Activated naive CD8-positive, alpha-beta T cell treated with anti-CD3 and anti-CD28 coated beads, Interleukin-2, amount 50 U/mL, for 16 hours (primary cell): ENCODE measurements around the gene TRAF3IP1.
"Not testable (repeated sequence)": the region's sequence is repeated elsewhere in the genome, so short reads cannot be mapped to it uniquely, and the experiment has no call there.

Experiments used
- DNase-seq: peaks from one replicate; pipeline ENCODE4 v3.0.0-alpha.2; 2020; ENCODE audit warnings: low read depth, low spot score

TRAF3IP1 gene

GRCh38 chr2:238308177-238308576 lies 12.1 kb upstream of the TRAF3IP1 start:
- DNase-seq: no peak

- not testable (repeated sequence) for DNase-seq
Observed at GRCh38 chr2:238310721-238311120, 9.6 kb upstream of the TRAF3IP1 start.

DNA sequence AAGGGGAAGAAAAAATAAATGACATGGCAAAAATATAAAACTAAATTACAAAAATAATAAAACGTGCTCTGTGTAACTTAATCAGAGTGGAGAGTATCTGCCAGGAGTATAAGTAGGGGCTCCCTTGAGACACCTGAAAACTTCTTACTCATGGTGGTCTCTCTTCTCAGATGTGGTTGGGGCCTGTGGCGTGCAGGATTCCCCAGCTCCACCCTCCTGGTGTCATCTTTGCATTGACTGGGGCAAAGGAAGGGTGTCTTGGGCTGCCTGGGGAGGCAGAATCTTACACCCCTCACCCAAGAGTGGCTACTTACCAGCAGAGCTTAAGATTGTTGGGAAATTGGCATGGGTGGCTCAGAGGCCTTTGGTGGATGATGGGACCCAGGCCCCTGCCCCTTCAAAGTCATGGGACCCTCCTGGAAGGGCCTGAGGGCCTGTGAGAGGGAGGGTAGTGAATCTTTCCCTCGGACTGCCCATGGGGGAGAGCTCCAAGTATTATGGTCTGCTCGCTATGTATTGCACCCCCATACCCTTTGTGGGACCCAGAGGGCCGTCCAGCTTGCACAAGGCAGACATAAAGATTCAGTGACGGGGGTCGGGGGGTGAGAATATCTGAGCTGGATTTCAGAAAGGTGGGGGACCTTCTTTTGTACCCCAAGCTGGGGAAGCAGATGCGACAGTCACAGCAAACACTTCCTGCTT lies 6.9 kb upstream of the TRAF3IP1 start:
- no peak for DNase-seq

DNA sequence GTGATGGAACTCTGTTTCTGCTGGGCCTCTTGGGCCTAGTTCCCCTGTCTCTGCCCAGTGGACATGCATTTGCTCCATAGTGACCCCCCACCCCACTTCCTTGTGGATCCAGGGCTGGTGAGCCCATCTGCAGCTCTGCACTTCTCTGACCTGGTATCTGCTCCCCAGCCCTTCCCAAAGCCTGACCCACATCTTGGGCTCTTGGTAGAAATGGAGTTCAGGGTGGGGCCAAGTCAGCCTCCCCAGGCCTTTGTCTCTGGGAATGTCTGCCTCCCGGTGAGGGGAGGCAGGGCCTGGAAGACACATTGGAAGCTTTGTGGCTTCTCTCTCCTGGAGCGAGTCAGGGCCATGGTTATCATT lies 6.3 kb upstream of the TRAF3IP1 start:
- no peak for DNase-seq

GRCh38 chr2:238314576-238314975 lies 5.7 kb upstream of the TRAF3IP1 start:
- no peak for DNase-seq

DNA sequence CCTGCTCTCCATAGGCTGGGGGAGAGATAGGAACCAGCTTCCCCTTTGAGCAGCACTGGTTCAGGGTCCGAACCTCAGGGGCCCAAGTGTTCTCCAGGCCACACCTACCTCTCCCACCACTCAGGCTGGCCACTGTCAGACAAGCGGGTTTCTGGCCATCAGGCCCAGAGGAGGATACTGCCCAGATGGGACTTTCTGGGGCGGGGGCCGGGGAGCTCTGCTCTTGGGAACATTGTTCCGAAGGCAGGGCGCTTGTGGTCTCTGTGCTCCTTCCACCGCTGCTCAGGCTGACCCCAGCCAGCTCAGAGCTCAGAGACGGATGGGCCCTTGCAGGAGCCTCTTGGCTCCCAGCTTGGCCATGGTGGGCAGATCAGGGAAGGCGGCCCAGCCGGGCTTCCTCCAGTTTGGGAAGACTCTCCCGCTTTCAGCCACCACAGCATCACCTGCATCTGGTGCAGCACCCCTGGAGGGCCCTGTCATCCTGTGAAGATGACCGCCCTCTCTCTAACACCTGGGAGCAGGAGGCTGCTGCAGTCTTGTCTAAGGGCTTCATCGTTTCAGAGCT lies 5.2 kb upstream of the TRAF3IP1 start:
- no peak for DNase-seq

DNA sequence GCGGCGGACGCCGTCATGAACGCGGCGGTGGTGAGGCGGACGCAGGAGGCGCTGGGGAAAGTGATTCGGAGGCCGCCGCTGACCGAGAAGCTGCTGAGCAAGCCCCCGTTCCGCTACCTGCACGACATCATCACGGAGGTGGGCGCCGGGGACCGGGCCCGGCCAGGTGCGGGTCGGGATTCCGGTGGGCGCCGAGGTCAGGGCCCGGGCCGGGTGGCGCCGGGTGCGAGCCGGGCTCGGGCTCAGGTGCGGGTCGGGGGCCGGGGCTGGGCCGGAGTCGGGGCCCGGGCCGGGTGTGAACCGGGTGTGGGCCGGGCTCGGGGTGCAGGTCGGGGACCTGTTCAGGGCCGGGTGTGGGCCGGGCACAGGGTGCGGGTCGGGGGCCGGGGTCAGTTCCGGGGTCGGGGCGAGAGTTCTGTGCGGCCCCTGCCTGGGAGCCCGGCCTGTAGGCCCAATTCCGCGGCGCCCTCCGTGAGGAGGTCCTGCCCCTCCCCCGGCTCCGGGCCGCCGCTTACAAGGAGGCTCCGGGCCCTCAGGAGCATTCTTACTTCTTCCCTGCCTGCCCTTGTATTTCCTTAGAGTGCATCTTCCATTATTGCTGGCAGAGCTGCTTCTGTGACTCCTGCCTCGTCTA lies 447 bp downstream of the TRAF3IP1 start:
- DNase-seq: no peak

- DNase-seq: no peak
Observed at GRCh38 chr2:238321467-238321866, 1.1 kb downstream of the TRAF3IP1 start.

GRCh38 chr2:238322001-238322411 lies 1.7 kb downstream of the TRAF3IP1 start:
- no peak for DNase-seq

DNA sequence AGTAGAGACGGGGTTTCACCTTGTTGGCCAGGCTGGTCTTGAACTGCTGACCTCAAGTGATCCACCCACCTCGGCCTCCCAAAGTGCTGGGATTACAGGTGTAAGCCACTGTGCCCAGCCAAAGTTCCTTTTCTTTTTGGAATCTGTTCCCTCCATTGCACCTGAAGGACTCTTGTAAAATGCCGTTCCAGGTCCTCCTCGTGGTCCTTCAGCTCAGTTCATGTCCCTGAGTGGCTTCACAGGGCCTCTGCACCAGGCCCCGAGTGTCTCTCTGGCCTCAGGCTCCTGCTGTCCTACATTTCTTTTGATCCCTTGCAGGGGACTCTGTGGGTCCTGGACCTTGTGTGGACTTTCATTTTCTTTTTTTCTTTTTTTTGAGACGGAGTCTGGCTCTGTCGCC lies 3.9 kb downstream of the TRAF3IP1 start:
- not testable (repeated sequence) for DNase-seq

GRCh38 chr2:238325694-238326093 lies 5.4 kb downstream of the TRAF3IP1 start:
- no peak for DNase-seq

DNA sequence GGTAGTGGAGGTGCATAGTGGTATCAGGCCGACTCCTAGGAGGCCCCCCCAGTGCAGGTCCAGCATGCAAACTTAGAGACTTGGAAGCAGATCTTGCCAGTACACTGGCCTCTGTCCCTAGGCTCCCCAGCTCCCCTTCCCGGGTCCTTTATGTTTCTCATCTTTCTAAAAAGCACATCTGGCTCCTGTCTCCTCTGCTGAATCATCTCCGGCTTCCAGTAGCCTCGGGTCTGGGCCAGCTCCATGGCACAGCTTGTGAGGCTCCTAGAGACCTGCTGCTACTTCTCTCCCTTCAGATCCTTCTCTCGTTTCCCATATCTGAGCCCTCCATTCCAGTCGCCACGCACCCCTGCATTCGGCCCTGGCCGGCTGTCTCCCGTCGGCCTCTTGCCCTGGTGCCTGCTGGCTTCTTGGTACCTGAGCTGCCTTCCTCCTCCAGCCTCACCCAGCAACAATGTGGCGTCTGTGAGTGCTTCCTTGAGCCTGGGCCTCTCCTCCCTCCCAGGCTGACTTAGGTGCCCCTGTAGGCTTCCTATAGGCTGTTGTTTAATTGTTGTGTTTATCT lies 6.6 kb downstream of the TRAF3IP1 start:
- no peak for DNase-seq

- DNase-seq: no peak
Observed at GRCh38 chr2:238327751-238328150, 7.4 kb downstream of the TRAF3IP1 start.

DNA sequence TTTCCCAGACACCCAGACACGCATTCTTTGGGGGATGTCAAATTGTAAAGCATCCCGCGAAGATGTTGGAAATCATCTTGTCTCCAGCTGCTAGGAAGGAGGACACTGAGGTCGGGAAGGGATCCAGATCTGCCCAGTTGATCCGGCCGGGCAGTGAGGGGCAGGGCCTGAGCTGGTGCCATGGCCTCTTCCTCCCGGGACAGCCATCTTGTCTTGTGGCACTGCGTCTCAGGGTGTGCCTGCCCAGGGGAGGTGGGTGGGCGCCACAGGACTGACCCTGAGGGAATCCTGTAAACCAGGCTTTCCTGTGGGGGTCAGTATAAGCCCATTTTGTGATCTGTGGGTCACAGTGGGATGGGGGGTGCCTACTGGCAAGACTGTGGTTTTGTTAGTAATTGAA lies 10.1 kb downstream of the TRAF3IP1 start:
- DNase-seq: no peak

DNA sequence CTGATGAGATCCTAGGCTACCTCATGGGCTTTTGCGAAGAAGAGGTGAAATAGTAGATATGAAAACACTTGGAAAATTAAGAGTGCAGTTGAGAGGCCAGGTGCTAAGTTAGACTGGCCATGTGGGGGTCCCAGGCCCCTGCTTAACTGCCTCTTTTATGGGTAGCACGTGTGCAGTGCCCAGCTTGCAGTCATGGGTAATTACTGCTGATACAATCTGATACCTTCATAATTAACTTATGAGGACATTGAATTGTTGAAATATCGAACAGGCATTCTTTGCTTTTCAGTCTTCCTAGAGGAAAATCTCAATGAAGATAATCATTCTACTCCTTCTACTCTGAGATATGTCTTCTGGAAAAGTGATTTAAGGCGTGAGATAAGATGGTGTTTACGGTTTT lies 11.6 kb downstream of the TRAF3IP1 start:
- DNase-seq: no peak

- DNase-seq: no peak
Observed at GRCh38 chr2:238334885-238335284, 14.6 kb downstream of the TRAF3IP1 start.

GRCh38 chr2:238335591-238335990 lies 15.3 kb downstream of the TRAF3IP1 start:
- not testable (repeated sequence) for DNase-seq

DNA sequence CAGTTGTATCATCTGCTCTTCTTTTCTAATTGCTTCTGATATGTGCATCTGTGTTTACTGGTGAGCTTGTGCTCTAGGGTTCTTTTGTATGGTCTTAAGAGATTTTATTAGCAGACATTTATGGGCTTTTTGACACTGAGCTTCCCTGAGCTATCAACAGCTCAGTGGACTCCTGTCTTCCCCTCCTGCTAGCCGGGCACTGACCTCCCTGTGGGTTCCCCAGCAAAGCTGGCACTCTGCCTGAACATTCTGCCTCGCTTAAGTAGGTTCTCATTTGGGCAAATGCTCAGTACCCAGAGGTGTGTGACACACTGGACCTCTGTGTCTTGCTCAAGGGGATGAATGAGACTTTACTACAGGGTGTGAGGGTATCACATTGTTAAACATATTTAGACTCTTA lies 15.8 kb downstream of the TRAF3IP1 start:
- no peak for DNase-seq

GRCh38 chr2:238336793-238337444 lies 16.6 kb downstream of the TRAF3IP1 start:
- no peak for DNase-seq

- DNase-seq: no peak
Observed at GRCh38 chr2:238337846-238338245, 17.5 kb downstream of the TRAF3IP1 start.

GRCh38 chr2:238338710-238339394 lies 18.5 kb downstream of the TRAF3IP1 start:
- DNase-seq: no peak

GRCh38 chr2:238339395-238339780 lies 19.1 kb downstream of the TRAF3IP1 start:
- DNase-seq: no peak
